GM12872 (cell line): ENCODE data around the gene ERCC8.

Experiments used
- TF ChIP-seq, protein P1 (sequence below): IDR thresholded peaks from 3 replicates; pipeline ENCODE4 v1.5.1; 2011; ENCODE audit warnings: low read depth, mild to moderate bottlenecking, low read length, moderate library complexity; ENCODE audit not compliant: insufficient read depth

ERCC8 gene

DNA sequence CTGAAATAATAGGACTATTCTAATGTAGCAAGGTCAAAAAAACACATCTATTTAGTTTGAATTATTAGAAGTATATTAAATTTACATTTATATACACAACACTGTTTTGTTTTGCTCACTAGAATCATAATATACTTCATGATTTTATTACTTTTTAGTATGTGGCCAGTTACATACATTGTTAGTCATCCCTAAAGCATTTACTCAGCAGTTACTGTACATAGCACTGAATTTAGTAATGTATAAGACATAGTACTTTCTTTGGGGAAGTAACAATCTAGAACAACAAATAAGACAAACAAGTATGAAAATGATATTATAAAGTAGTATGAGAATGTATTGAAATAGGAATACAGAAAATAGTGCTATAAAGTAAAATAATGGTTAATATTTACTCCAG lies 28.2 kb downstream of the ERCC8 start:
- TF ChIP-seq, protein P1, sequence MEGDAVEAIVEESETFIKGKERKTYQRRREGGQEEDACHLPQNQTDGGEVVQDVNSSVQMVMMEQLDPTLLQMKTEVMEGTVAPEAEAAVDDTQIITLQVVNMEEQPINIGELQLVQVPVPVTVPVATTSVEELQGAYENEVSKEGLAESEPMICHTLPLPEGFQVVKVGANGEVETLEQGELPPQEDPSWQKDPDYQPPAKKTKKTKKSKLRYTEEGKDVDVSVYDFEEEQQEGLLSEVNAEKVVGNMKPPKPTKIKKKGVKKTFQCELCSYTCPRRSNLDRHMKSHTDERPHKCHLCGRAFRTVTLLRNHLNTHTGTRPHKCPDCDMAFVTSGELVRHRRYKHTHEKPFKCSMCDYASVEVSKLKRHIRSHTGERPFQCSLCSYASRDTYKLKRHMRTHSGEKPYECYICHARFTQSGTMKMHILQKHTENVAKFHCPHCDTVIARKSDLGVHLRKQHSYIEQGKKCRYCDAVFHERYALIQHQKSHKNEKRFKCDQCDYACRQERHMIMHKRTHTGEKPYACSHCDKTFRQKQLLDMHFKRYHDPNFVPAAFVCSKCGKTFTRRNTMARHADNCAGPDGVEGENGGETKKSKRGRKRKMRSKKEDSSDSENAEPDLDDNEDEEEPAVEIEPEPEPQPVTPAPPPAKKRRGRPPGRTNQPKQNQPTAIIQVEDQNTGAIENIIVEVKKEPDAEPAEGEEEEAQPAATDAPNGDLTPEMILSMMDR: no peak

DNA sequence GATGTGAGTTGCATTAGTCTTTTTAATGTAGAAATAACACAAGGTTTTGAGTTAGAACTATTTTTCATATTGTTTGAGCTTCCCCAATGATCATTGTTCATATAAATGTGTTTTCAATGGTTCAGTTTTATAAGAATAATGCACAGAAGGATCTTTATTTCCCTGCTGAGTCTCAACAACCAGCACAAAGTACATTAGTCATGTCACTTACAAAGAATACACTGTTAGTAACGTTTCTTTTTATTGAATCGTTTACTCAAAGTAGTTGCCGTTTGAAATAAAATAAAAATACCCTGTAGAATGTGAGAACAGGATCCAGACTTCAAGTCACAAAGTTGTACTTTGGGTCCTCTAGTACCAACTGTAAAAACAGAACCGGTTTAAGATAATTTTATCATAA lies 41.5 kb downstream of the ERCC8 start:
- TF ChIP-seq, protein P1: no peak

DNA sequence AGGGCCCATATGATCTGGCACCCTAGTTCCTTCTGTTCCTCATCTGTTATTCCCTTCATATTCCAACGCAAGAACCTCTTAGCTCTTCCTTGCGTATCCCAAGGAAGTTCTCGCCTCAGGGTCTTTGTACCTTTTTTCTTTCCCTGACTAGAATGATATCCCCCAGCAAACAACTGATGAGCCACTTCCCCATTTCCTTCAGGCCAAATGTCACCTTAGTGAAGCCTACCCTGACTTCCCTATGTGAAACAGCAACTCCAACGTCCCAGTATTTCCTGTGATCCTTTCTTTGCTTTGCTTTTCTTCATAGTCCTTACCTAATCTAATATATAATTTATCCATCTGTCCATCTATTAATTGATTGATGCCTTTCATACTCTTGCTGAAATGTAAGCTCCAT lies 47.9 kb downstream of the ERCC8 start:
- TF ChIP-seq, protein P1: no peak

DNA sequence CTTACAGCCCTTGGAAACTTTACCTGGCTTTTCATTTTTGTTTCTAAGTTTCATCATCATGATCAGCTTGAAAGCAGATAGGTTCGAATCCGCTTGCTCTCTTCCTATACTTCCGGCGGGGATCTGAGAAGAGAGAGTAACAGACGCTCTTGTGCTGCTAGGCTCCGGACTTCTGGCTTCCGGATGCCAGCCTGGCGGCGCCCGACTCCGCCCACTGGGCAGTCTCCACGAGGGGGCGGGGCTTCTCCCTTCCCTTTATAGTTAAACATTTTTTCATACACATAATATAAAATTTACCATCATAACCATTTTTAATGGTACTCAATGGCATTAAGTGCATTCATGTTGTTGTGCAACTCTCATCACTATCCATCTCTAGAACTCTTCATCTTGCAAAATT lies 51.3 kb downstream of the ERCC8 start:
- TF ChIP-seq, protein P1: no peak

DNA sequence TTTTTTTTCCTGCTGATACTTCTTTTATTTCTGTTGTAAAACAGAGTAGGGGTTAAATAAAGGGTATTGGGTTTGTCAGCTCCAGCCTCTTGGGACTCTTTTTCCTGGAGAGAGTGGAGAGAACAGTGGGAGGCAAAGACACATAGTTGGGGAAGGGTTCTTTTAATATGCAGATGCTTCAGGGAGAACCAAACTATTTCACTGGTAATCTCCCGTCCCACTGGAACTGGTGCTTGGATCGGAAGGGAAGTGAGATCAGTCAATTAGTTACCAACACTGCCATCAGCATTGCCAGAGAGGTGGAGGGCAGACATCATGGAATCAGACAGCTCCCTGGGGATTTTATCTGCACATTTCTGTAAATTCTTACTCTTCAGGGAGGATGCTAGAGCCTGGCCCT lies 53.2 kb downstream of the ERCC8 start:
- TF ChIP-seq, protein P1: no peak

DNA sequence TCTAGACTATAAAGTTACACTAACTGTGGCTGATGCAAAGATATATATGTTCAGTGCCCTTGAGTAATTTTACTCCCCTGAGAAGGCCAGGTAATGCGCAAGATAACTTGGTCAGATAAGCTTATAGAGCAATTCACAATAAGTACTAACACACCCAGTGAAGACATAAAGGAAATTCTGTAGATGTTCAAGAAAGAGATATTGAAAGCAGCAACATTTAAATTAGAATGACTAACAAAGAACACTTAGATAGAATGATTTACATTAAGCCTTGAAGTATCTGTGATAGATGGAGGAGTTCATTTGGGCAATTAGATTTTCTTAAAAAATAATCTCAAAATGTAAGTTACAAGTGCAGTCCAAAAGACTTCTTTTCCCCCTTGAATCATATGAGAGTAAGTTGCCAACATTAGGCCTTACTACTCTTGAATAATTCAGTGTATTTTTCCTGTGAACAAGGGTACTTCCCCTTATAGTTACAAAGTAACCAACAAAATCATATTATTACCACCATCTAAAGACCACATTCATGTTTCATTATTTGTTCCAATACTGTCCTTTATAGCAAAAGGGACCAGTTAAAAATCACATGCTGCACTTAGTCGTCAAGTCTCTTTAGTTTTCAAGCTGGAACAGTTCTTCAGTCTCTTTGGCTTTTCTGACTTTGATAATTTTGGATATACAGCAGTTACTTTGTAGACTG lies 56.4 kb downstream of the ERCC8 start:
- TF ChIP-seq, protein P1: no peak

DNA sequence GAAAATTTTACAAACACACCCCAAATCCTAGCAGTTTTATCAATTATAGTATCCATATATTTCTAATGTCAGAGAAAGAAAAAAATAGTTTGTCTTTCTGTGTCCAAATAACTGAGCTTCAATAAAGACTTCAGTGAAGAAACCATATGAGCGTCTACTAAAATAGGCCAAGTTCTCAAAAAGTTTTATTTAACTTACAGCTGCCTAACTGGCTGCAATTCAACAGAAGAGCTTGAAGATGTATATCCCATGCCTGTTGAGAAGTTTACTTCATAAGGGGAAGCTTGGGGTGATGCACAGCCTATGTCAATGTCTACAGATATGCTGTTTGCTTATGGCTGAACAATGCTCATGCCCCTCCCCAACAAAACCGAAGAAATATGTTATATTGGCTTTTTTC lies 57.1 kb downstream of the ERCC8 start:
- TF ChIP-seq, protein P1: no peak
